Measurements from ENCODE around the gene GAB2.

Gene GAB2

DNA sequence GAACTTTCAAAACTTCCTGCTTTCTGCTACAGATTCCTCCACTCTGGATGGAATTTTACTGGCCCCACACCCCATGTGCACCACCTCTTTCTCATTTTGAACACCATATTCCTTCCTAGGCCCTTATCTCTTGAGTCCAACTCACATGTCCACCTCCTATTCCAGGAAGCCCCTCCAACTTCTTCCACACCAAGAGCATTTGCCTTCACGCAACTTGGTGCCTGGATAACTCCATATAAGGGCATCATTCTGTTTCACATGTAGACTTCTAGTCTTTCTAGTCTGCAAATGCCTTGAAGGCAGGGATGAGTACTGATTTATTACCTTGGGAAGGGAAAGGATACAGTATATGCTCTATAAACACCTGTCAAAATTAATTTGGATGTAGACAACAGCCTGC lies 17.5 kb downstream of the GAB2 start:
- DNase-seq (ENCODE audit: low read depth in 2 of 2), result no peak

DNA sequence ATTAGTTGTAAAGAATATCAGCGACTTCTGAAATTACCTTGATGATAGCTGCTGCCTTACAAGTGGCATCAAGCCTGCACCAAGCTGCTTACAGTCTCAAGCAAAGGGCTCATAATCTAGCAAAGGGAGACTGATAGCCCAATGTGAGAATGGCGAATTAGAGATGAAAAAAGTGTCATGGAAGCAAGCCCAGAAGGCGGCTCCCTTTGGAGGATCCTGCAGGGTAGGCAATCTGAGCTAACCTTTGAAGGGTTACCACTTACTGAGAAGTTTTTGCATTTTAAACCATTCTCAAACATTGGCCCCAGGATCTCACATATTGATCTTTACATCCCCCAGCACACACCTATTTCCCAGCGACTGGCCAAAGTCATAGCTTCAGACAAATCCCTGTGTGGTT lies 18.5 kb downstream of the GAB2 start:
- DNase-seq (ENCODE audit: low read depth in 2 of 2), result no peak

DNA sequence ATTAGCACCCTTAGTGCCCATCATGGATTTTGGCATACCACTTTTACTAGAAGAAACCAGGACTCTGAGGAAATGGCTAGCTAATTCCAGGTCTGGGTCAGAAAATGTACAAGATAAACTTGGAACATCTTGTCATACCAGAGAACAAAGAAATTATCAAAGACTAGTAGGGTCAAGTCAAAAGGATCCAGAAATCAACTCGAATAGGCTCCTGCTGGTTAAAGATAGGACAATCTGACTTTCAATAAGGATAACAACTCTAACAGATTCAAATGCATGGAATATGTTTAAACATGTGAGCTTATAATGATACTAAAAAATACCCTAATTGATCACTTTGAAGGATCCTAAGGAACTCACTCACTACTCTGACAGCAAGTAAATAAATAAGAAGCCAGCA lies 18.9 kb downstream of the GAB2 start:
- no peak for DNase-seq (ENCODE audit: low read depth in 2 of 2)

DNA sequence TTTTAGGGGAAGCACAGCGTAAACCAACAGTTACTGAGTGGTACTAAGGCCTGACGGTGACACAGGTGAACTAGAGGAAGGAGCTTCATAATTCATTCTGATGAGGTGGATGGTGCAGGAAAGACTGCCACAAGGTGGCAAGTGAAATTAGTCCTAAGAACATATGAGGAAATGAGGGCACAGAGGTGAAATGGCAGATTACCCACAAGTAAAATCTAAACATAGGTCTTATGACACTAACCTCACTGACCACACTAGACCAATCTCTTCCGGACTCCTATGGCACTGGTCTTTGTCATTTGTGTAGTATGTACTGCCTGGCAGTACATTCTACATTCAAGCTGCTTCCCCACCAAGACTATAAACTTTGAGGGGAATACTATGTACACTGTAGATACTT lies 20.2 kb downstream of the GAB2 start:
- no peak for DNase-seq (ENCODE audit: low read depth in 2 of 2)

DNA sequence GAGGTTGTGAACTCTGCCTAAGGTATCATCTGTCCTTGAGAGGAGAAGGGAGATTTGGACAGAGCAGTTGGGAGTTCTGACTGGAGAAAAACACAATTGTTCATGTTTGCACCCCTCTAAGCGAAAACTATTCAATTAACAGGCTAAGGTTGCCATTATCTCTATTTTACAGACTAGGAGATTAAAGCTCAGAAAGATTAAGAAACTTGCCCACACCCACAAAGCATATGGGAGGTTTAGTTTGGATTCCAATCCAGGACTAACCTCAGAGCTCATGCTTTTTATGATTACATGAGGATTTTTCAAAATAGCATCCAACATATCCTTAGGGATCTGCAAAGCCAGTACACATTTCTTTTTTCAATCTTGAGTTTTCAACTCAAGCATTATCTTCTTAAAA lies 22.0 kb downstream of the GAB2 start:
- no peak for DNase-seq (ENCODE audit: low read depth in 2 of 2)

DNA sequence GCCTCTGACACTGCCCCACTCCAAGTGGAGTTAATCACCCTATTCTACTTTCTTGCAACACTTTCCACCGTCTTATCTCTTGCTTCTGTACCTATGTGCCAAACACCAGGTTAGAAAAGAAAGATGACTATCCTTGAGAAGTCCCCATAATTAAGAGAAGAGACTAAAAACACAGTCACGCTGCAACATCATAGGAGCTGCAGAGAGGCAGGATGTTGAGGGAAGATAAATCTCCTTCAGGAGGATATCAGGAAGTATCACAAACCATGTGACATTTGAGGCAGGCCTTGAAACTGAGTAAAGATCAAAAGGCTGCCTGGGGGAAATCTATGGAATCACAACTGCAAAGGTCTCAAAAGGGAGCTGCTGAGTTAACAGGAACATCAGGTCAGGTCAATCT lies 24.8 kb downstream of the GAB2 start:
- DNase-seq (ENCODE audit: low read depth in 2 of 2), result no peak

DNA sequence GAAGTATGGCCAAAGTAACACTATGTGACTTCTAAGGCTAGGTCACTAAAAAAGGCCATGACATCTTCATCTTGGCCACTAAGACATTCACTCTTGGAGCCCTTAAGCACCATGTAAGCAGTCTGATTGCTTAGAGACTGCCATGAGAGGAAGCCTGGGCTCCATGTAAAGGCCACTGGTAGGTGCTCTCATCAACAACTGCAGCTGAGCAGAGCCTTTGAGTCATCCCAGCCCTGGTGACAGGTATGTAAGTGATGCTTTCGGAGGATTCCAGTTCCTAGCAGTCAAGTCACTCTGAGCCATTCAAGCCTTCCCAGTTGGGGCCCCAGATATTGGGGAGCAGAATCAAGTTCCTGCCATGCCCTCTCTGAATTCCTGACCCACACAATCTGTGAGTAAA lies 26.2 kb downstream of the GAB2 start:
- no peak for DNase-seq (ENCODE audit: low read depth in 2 of 2)

DNA sequence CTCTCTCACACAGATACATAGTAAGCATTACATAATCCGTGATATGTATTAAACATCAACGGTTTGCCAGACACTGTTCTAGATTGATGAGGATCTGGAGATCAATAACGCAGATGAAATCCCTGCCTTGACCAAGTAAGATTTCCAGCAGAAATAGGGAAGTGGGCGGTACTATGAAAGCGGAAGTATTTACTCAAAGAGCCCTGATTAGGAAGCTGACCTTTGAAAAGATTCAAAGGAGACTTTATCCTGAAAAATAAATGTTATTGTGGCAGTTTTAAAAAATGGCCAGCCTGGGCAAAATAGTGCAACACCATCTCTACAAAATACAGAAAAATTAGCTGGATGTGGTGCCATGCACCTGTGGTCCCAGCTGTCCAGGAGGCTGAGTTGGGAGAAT lies 26.8 kb downstream of the GAB2 start:
- DNase-seq (ENCODE audit: low read depth in 2 of 2), result no peak

DNA sequence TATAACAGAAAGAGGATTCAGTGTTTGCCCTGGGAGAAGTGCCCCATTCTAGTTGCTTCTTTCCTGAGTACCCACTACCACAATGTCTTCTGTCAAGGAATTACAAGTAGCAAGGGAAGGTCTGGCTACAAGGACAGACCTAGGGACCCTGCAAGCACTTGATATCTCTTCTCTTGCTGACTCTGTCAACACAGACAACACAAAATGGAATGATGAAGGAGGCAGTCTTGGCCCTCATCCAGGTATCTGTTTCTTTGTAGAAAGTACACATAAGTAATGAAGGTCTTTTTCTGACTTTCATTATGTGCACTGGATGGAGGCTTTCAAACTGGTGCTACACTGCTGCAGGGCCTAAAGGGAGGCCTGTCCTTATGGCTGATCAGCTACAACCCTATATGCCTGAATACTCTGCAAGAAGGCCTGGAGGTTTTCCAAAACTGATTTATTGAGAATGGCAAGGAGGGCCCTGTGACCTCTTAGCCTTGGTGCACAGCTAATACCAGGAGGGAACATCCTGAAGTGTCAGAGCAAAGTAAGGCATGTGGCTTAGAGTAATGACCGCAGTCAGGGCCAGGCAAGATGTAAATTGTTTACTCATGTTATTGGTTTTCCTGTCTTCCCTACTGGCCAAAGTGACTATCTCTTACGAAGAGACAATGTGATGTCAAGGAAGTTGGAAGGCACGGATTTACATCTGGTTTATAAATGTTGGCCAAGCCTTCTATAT lies 31.2 kb downstream of the GAB2 start:
- no peak for DNase-seq (ENCODE audit: low read depth in 2 of 2)

DNA sequence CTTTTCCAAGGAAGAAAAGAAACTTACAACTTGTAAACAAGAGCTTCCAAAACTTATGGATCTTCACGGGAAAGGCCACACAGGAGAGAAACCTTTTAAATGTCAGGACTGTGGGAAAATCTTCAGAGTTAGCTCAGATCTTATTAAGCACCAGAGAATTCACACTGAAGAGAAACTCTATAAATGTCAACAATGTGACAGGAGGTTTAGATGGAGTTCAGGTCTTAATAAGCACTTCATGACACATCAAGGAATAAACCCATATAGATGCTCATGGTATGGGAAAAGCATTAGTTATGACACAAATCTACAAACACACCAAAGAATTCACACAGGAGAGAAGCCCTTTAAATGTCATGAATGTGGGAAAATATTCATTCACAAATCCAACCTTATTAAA lies 32.4 kb downstream of the GAB2 start:
- no peak for DNase-seq (ENCODE audit: low read depth in 2 of 2)

DNA sequence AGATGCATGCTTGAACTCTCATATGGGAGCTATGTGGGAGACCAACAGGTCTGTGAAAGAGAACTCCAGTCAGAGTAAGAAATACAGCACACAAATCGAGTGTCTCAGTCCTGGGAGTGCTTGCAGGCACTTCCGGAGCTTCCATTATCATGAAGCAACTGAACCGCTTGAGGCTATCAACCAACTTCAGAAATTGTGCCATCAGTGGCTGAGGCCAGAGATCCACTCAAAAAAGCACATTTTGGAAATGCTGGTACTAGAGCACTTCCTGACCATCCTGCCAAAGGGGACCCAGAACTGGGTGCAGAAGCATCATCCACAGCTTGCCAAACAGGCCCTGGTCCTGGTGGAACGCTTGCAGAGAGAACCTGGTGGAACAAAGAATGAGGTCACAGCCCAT lies 33.4 kb downstream of the GAB2 start:
- DNase-seq (ENCODE audit: low read depth in 2 of 2), result no peak

DNA sequence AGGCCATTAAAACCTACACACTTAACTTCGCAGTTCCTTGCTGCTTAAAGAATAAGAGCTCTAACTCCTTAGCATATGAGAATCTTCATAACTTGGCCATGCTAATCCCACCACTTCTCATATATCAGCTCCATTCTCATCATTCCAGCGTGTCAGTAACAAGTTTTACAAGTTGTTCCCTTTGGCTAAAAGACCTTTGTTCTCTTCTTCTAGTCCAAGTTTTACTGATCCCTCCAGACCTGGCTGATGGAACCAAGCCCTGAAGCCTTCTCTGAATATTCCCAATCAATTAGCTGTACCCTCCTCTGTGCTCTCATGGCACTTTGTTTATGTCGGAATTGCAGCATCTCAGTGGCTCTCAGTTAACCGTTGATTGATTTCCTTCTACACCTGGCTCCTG lies 35.8 kb downstream of the GAB2 start:
- peak; percentile 13 to 26 for DNase-seq (ENCODE audit: low read depth in 2 of 2)

DNA sequence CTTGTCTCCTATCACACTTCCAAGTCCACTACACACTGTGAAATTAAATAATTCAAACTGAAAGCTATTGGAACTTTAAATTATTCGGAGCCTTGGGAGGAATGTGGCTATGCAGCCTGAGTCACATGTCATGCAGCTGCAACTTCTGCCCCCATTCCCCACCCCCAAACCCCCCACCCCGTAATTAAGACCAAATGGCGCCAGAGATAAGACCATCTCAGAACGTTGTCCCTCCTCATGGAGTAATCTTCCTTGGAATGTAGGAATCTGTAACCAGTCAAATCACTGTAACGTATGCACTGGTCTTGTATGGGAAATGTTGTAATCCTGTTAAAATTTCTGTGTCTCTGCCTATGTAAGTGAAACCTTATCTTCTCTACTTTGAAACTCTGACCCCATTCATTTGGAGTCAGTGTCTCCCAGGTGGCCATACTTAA lies 37.0 kb downstream of the GAB2 start:
- DNase-seq (ENCODE audit: low read depth in 2 of 2), result peak; percentile 90 to 92

DNA sequence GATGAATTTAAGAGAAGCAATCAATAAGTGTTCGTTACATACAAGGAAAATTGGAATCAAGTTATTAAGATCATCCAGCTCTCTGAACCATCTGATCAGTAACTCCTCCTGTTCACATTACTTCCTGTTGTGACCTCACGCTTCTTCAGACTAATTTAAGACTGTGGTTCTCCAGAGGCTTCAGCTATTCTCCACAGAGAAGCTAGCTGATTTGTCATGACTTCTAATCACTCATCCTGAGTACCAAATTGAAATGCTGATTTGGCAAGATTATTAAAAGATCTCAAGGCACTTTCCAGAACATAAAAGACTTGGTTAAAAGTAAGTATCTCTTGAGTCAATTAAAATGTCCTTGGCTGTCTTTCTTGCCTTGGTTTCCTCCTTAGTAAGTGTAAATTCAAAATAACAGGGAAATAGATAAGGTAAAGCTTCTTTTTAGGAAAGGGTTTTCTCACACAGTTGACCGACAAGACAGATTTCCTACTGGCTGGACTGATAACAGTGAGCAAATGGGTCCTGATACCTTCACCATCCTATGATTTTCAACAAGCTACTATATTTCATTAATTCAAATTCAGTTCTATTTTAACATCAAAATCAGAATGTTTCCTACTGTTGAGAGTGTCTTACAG lies 38.5 kb downstream of the GAB2 start:
- peak in 1 of 2 experiments; percentile 13 for DNase-seq (ENCODE audit: low read depth in 2 of 2)

DNA sequence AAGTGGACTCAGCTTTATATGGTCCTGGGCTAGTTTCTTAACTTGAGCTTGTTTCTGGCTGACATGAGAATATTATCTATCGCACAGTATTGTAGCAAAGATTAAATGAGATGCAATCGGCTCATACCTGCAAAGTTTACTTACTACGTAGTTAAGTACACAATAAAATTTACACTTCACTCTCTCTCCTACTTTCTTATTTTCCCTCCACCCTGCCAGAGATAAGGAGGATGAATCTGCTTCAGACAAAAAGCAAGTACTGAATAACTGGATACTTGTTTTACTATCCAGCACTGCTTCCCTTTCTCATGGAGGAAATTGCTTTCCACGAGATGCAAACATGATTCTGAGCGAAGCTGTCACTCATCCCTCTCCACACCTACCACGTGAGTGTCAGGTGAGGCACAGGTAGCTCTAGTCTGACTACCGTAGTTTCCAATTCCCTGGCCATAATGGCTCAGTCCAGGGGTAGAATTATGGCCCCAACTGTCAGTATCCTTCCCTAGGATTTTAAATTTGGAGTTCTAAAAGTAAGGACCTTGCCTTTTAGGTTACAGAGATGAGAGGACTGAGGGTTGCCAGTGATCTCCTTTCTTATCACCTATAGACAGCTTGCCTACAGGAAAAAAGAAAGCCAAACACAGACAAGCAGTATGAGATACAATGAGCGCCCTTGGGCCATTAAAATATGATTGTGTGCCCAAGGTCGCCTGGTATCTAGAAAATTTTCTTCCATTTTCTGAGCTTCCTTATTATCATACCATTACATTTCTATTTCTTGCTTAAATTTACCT lies 39.8 kb downstream of the GAB2 start:
- no peak for DNase-seq (ENCODE audit: low read depth in 2 of 2)

DNA sequence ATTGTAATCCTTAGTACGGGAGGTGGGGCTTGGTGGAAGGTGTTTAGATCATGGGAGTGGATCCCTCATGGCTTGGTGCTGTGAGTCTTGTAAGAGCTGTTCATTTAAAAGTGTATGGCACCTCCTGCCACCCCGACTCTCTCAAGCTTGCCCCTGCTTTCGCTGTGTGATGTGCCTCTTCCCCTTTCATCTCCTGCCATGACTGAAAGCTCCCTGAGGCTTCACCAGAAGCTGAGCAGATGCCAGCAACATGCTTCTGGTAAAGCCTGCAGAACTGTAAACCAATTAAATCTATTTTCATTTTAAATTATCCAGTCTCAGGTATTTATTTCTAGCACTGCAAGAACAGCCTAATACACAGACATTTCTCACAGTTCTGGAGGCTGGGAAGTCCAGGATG lies 40.8 kb downstream of the GAB2 start:
- no peak for DNase-seq (ENCODE audit: low read depth in 2 of 2)

DNA sequence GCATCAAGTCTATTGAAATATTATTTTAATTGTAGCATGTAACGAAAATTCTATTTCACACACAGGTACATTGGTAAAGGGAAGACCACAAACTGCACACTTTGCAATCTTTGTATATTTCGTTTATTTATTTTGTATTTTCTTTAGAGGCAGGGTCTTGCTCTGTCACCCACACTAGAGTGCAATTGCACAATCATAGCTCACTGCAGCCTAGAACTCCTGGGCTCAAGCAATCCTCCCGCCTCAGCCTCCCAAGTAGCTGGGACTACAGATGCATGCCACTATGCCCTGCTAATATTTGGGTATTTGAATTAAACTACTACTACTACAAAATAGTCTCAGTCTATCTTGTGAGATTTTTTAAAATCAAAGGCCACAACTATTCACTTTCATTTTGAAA lies 42.7 kb downstream of the GAB2 start:
- no peak for DNase-seq (ENCODE audit: low read depth in 2 of 2)

DNA sequence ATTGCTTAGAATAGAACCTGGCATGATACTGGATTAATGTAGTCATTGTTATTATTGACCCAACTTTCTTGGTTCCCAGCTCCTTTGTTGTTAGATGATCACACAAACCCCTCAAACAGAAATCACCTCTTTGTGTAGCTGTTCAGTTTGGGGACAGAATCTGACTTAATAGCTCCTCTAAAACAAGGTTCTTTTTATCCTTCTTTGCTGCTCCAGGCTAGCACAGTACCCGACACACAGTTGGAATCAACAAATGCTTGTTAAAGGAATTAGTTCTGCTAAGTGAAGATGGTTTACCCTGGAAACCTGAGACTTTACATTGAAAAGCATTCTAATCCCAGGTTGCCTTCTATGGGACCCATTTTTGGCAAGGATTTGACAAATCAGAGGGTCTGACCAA lies 43.9 kb downstream of the GAB2 start:
- no peak for DNase-seq (ENCODE audit: low read depth in 2 of 2)

DNA sequence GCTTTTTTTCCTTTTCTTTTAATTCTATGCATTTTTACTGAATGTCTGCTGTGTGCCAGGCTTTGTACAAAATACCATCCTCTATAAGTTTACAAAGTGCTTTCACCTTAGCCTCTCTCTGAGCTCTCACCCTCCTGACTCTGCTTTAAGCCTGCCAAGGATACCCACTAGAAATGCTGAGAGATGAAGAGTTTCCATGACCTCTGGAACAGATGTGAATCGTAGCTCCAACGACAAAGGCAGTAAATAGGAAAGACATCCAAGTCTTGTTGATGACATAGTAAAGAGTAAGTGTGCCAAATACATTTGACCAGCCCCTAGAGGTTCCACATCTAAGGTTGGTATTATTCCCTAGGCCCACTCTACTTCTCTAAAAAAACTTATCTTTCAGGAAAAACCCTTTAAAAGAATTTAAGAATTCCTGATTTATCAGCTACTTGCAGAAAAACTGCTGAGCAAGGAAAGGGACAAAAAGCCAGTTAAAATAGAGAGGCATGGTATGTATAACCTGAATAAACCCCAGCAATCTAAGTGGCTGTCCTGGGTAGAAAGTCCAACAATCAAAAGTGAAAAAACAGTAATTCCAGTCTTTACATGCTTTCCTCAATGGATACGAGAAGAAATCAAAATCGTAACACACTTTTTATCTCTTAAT lies 45.4 kb downstream of the GAB2 start:
- no peak for DNase-seq (ENCODE audit: low read depth in 2 of 2)

DNA sequence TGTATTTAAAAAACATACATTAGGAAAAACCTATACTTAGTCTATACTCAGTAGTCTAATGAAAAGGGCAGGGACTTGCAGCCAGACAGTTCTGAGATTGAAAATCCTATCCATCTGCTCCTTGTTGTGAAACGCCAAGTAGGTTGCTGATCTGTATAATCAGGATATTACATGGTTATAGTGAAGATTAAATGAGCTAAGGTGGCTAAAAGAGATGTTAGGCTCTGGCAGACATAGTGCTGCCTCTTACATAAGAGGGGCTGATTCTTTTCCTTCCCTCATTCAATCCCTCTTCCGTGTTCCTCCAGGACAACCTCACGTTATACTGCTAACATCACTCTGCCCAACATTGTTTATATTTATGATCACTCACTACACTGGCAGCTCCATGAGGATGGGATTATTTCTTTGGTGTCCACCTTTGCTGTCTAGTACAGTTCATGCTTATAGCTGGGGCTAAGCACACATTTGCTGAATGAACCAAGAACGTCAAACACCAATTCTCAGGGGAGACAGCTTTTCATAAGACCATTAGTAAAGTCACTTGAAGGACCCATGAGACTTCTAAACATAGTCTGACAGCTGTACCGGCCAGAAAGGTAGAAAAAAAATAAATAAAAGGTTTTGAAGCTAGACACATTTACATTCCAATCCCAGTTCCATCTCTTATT lies 46.3 kb downstream of the GAB2 start:
- DNase-seq (ENCODE audit: low read depth in 2 of 2), result no peak

DNA sequence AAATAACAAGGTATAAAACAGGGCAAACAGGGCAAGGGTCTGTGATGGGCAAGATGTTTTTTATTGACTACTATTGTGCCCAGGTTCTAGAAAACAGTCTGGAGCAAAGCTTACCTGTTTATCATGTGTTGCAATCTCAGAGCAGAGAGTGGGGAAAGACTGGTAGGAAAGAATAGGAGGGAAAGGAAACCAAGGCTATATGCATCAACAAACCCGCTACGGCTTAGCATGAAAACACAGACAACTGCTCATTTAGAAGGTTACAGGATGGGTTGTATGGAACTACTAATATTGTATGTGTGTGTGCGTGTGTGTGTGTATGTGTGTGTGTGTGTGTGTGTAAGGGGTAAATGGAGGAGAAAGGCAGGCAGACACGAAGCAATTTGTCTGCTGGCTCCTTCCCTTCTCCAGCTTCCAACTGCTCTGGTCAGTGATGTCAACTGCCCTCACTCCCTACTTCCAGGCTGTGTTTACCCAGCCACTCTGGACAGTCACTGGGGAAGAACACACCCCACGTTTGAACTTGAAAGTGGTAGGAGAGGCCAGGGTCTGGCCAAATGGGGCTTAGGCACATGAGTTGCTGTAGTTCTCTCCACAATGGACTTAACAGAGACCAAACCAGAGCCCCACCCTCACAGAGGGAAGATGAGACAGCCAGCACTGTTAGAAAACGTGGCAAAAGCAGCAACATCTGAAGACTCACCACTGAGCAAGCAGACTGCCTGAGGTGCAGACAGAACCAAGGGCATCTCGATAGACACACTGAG lies 47.0 kb downstream of the GAB2 start:
- DNase-seq (ENCODE audit: low read depth in 2 of 2), result no peak
